ENCODE data around the gene ATF3. TPM values are rescaled to one million over a fixed set of nuclear protein-coding genes. Genes with fewer than 3 reads are reported as not detected.
"Not testable (repeated sequence)": the region's sequence is repeated elsewhere in the genome, so short reads cannot be mapped to it uniquely, and the experiment has no call there.

ATF3 gene
- total and polyA plus RNA-seq, 7 donors: 3.2 to 162 (median 29.4) TPM

DNA sequence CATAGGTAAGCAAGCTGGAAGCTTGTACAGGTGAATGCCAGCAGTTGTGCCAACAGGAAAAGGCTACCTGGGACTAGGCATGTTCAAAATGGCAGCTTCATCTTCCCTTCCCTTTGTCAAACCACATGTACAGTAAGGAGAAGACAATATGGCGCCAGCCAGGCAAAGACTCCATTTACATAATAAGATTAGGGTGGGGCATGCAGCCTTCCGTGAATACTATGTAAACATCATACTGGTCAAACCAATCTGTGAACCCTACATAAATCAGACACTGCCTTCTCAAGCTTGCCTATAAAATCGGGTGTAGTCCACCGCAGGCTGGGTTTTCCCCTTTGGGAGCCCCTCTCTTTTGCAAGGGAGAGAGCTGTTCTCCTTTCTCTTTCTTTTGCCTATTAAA is 24.6 kb downstream of the ATF3 start:
- Histone ChIP-seq H3K4me1 (peaks cover 0 to 31% (median 23%) of the 10 kb centered on the region in 4 donors), H3K9me3 (no peaks in the 10 kb centered on the region), H3K27ac (no peak overlapping the region), H3K36me3 (no peaks in the 10 kb centered on the region), H3K4me3 (no peak overlapping the region), H3K27me3 (no peaks in the 10 kb centered on the region)
- 33 to 53% methylated on average over 4 of the region's 4 CpGs for WGBS, 2 donors
- intact Hi-C loops (cut with DNase I): no loop called here
- no peak for TF ChIP-seq POLR2AphosphoS5 (IDR thresholded peaks at IDR 0.05)
- no peak for DNase-seq

DNA sequence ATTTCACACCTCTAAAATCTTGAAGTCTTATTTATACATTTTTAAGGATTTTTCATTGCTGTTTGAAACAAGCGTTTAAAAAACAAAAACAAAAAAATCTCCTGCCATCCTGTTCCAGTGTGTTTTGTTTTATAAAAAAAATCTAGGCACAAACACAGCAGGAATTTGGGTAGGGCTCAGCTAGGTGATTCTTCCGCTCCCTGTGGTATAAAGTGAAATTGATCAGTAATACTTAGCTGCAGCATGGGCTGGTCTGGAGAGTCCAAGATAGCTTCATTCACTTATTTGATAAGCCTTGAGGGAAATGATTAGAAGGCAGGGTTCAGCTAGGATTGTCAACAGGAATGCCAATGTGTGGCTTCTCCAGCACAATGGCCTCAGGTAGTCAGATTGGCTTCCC is 25.7 kb downstream of the ATF3 start:
- Histone ChIP-seq H3K9me3 (no peaks in the 10 kb centered on the region), H3K36me3 (no peaks in the 10 kb centered on the region), H3K4me1 (peaks cover 0 to 41% (median 33%) of the 10 kb centered on the region in 4 donors), H3K27ac (no peak overlapping the region), H3K4me3 (no peak overlapping the region), H3K27me3 (no peaks in the 10 kb centered on the region)
- WGBS, 2 donors: 98 to 100% methylated on average over 2 of the region's 2 CpGs
- no peak for DNase-seq
- TF ChIP-seq, protein P1, sequence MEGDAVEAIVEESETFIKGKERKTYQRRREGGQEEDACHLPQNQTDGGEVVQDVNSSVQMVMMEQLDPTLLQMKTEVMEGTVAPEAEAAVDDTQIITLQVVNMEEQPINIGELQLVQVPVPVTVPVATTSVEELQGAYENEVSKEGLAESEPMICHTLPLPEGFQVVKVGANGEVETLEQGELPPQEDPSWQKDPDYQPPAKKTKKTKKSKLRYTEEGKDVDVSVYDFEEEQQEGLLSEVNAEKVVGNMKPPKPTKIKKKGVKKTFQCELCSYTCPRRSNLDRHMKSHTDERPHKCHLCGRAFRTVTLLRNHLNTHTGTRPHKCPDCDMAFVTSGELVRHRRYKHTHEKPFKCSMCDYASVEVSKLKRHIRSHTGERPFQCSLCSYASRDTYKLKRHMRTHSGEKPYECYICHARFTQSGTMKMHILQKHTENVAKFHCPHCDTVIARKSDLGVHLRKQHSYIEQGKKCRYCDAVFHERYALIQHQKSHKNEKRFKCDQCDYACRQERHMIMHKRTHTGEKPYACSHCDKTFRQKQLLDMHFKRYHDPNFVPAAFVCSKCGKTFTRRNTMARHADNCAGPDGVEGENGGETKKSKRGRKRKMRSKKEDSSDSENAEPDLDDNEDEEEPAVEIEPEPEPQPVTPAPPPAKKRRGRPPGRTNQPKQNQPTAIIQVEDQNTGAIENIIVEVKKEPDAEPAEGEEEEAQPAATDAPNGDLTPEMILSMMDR (IDR thresholded peaks at IDR 0.05): no peak
- no peak for TF ChIP-seq POLR2AphosphoS5 (IDR thresholded peaks at IDR 0.05)
- TF ChIP-seq EP300 (IDR thresholded peaks at IDR 0.05): no peak
- TF ChIP-seq POLR2A (IDR thresholded peaks at IDR 0.05): no peak
- intact Hi-C loops (cut with DNase I): no loop called here

DNA sequence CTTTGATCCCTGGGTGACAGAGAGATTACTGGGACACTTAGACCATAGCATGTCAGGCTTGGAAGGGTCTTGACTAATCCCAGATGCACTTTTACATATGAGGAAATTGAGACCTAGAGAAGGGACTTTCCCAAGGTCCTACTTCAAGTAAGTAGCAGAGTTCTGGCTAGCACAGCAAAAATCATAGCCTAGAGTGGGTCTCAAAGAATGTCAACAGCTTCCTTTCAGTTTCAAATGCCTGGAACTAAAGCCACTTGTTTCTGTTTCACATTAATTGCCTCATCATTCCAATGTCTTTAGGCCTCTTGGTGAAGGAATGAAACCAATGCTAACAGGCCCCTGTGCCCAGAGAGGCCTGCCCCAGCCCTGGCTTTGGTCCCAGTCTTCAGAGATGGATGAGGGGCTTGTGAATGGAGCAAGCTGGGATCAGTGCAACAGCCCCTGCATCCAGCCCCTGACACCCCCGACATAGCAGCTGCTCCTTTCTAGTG is 26.6 kb downstream of the ATF3 start:
- peak overlapping the region; percentile 37 to 75 (median 64) for H3K27ac ChIP-seq
- TF ChIP-seq EP300 (IDR thresholded peaks at IDR 0.05) (no peak), POLR2AphosphoS5 (IDR thresholded peaks at IDR 0.05) (peak in 1 of 4 donors; percentile 11), POLR2A (IDR thresholded peaks at IDR 0.05) (no peak)
- TF ChIP-seq, protein P1 (IDR thresholded peaks at IDR 0.05): no peak

DNA sequence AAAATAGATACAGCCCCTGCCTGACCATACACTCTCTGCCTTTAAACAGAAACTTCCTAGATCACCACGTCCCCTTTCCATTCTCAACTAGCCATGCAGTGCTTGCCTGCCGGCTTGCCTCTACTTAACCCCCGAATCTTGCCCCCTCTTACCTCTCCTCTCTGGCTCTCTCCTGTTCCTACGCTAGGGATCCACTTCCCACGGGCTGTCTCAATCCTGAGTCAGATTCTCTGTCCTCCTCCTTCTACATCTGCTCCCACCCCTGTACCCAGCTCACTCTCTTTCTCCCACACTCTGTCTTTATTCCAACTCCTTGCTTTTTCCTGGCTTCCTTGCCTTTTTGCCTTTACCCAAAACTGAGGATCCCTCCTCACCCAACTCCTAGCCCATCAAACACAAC is 29.3 kb downstream of the ATF3 start:
- Histone ChIP-seq H3K36me3 (no peaks in the 10 kb centered on the region), H3K27me3 (no peaks in the 10 kb centered on the region), H3K4me3 (no peak overlapping the region), H3K4me1 (peaks cover 0 to 42% (median 34%) of the 10 kb centered on the region in 4 donors), H3K9me3 (no peaks in the 10 kb centered on the region), H3K27ac (peak overlapping the region; percentile 25 to 75 (median 58))
- no peak for DNase-seq
- no peak for TF ChIP-seq EP300 (IDR thresholded peaks at IDR 0.05)
- 83 to 90% methylated on average over 5 of the region's 5 CpGs for WGBS, 2 donors
- intact Hi-C loops (cut with DNase I): no loop called here

More for the DNA sequence above, 26.6 kb downstream of the ATF3 start:
- intact Hi-C loops (cut with DNase I): no loop called here
- no peaks in the 10 kb centered on the region for H3K27me3 ChIP-seq
- H3K9me3 ChIP-seq: no peaks in the 10 kb centered on the region
- H3K4me3 ChIP-seq: no peak overlapping the region
- WGBS, 2 donors: 60 to 73% methylated on average over 1 of the region's 1 CpG
- DNase-seq: no peak
- no peaks in the 10 kb centered on the region for H3K36me3 ChIP-seq
- peaks cover 0 to 42% (median 34%) of the 10 kb centered on the region in 4 donors for H3K4me1 ChIP-seq

DNA sequence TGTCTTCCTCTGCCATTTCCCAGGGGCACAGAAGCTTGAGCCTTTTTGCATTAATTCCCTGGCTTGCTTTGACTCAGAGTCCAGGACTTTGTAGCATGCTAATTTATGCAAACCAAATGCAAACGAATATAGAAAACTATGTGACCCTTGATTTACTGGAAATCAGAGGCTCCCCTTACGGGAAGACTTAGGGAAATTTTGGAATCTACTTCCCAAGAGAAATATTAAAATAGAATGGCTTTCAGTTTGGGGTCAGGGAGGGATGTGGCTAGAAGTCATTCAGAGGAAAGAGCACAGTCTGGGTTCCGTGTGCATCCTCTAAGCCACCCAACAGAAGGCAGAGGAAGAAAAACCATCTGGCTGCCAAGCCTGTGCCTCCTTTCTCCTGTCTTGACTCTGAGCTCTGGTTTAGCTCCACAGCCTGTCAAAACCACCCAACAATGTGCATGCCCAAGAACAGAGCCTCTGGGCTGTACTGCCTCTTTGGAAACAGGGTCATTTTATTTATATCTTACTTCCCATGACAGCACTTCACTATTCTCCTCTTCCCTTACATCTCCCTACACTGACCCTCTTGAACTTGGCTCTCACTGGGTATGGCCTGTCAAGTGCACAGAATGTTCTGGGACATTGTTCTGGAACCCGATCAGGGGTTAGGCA is 30.1 kb downstream of the ATF3 start:
- TF ChIP-seq POLR2AphosphoS5 (IDR thresholded peaks at IDR 0.05): peak; percentile 40 to 87 (median 78)
- TF ChIP-seq EP300 (IDR thresholded peaks at IDR 0.05): peak in 1 of 4 donors; percentile 72
- TF ChIP-seq, protein P1 (IDR thresholded peaks at IDR 0.05): no peak

DNA sequence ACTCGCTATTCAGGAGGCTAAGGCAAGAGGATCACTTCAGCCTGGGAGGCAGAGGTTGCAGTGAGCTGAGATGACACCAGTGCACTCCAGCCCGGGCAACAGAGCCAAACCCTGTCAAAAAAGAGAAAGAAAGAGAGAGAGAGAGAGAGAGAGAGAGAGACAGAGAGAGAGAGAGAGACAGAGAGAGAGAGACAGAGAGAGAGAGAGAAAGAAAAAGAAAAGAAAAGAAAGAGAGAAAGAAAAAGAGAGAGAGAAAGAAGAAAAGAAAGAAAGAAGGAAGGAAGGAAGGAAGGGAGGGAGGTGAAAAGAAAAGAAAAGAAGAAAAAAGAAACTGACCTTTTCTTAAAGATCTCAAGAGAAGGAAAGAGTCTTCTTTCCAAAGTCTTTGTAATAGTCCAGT is 31.0 kb downstream of the ATF3 start:
- WGBS, 2 donors: 91% methylated on average over 2 of the region's 2 CpGs
- H3K36me3 ChIP-seq; intact Hi-C loops (cut with DNase I); H3K4me3 ChIP-seq; H3K9me3 ChIP-seq; H3K27me3 ChIP-seq; DNase-seq: not testable (repeated sequence)
- H3K27ac ChIP-seq: peak overlapping the region in 2 of 4 donors; percentile 66 to 75
- H3K4me1 ChIP-seq: peaks cover 0 to 42% (median 34%) of the 10 kb centered on the region in 4 donors

More for the DNA sequence above, 30.1 kb downstream of the ATF3 start:
- peaks cover 0 to 42% (median 34%) of the 10 kb centered on the region in 4 donors for H3K4me1 ChIP-seq
- no peaks in the 10 kb centered on the region for H3K9me3 ChIP-seq
- H3K27me3 ChIP-seq: no peaks in the 10 kb centered on the region
- 53 to 72% methylated on average over 4 of the region's 4 CpGs for WGBS, 2 donors
- intact Hi-C loops (cut with DNase I): no loop called here
- peak overlapping the region; percentile 25 to 75 (median 58) for H3K27ac ChIP-seq
- H3K4me3 ChIP-seq: no peak overlapping the region
- DNase-seq: peak; percentile 84
- no peaks in the 10 kb centered on the region for H3K36me3 ChIP-seq
